Stimulated activated CD8-positive, alpha-beta memory T cell treated with anti-CD3 and anti-CD28 coated beads, Interleukin-7, amount 100 ng/mL, for 24 hours (primary cell): ENCODE data around the gene IL5RA.

Experiments used
- DNase-seq: peaks from one replicate; pipeline ENCODE4 v3.0.0-alpha.2; 2020; ENCODE audit warnings: low read depth

IL5RA gene

GRCh38 chr3:3107181-3107580 is 3.0 kb downstream of the IL5RA start:
- no peak for DNase-seq

GRCh38 chr3:3105815-3106214 is 4.4 kb downstream of the IL5RA start:
- DNase-seq: no peak

- DNase-seq: no peak
Measured at GRCh38 chr3:3105246-3105645, 4.9 kb downstream of the IL5RA start.

DNA sequence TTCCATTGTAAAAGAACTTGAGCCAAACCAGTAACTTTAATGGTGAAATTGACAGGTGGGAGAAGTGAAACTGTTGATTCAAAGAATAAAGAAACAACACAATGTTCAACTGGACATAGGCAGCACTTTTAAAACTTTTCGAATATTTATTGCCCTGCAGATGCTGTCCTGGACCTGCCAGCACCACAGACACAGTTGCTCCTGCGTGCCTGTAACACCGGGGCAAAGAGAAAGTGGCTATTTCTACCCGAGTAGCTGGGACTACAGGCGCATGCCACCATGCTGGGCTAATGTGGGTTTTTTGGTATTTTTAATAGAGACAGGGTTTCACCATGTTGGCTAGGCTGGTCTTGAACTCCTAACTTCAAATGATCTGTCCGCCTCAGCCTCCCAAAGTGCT is 7.4 kb downstream of the IL5RA start:
- no peak for DNase-seq

DNA sequence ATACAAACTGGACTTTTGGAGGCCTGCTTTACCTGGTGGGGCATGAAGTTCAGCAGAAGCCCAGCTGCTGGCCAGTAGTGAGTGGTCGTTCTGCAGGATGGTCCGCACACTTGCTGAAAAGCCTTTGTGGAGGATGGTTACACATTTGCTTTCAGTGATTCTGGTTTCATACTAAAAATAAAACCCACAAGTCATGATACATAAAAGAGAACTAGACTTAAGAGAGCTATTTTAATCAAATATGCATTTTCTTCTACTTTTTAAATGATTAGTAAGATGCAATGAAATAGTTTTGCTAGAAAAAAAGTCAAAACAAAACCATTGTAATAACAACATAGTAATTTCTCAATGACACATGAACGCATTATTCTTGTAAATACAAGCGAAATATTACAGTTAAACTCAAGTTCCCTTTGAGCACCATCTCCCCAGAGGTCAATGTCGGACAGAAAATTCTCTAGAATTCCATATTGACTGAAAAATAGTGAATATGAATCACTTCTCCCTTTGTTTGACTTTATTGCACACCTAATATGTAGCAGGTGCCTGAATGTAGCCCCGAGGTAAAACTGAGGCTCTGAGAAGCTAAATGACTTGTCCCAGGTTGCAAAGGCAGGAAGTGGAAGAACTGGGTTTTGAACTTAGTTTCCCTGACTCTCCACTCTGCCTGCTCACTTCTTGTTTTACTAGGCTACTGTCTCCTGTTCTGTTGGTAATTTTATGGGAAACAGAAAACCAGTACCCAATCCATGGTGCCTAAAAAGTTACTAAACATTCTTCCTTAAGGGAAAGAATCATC is 8.3 kb downstream of the IL5RA start:
- no peak for DNase-seq

GRCh38 chr3:3097958-3098357 is 12.2 kb downstream of the IL5RA start:
- no peak for DNase-seq

GRCh38 chr3:3089017-3089416 is 21.2 kb downstream of the IL5RA start:
- no peak for DNase-seq

- no peak for DNase-seq
Measured at GRCh38 chr3:3087716-3088465, 22.3 kb downstream of the IL5RA start.

DNA sequence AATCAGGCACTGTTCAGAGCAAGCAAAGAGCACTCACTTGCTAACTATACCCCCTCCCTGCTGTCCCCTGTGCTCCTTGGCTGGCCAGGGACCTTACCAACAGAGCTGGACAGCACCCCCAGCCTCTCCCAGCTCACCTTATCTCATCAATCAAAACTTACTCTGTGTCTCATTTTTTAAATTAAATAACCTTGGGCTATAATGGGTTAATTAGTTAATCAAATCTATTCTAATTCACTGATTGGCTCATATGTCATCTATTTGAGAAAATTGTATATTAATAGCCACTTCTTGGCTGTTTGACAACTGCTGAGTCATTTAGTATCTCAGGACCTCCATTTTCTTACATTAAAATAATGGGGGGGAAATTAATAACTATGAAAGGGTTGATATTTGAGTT is 22.9 kb downstream of the IL5RA start:
- DNase-seq: no peak

- DNase-seq: no peak
Measured at GRCh38 chr3:3086239-3086638, 23.9 kb downstream of the IL5RA start.

DNA sequence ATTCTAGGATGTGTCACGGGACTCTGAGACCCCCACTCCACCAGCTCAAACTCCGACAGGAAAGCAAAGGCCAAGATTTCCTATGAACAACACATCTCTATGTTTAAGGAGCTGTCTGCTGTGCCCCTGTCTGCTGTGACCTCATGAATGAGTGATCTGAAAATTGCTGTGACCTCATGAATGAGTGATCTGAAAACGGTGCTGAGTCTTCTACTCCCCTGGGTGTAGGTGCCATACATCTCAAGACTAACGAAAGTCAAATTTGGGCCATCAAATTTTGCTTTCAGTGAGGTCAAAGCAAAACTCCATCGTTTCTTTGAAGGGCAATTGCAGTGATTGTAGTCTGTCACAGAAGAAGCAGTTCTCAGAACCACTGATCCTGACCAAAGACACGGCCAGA is 24.4 kb downstream of the IL5RA start:
- no peak for DNase-seq

GRCh38 chr3:3084890-3085289 is 25.3 kb downstream of the IL5RA start:
- DNase-seq: no peak

GRCh38 chr3:3082234-3082924 is 27.8 kb downstream of the IL5RA start:
- no peak for DNase-seq

DNA sequence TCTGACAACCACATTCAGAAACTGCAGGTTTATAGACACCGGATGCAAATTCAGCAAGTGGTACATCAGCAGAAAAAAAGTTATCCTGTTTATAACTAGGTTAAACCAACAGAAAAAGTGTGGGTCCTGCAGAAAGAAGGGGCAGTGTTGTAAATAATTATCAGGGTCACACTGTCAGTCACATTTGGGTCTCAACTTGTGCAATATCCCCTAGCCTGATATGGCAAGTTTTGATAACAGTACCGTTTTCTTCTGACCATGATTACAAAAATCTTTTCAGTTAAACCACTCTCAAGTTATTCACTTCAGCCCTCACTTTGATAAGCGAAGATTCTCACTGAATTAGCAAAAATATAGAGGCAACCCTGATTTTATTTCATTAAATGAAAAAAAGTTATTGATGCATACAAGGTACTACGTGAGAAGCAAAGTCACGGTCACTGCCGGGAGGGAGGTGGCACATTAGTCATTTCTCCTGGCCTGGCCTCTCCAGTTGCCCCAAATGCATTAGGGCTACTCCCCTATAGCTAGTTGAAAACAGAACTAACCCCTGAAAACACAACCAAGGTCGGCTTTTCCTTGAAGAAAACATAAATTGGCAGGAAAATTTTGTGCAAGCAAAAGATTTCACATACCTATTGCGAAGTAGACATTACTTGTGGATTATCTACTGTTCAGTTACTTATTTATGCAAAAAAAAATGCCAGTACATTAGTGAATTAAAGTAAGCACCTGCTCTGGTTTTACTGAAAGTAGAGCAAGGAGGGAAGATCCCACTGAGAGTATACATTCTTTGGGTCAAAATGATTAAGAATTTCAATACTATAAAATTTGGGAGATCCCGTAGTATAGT is 28.6 kb downstream of the IL5RA start:
- no peak for DNase-seq

DNA sequence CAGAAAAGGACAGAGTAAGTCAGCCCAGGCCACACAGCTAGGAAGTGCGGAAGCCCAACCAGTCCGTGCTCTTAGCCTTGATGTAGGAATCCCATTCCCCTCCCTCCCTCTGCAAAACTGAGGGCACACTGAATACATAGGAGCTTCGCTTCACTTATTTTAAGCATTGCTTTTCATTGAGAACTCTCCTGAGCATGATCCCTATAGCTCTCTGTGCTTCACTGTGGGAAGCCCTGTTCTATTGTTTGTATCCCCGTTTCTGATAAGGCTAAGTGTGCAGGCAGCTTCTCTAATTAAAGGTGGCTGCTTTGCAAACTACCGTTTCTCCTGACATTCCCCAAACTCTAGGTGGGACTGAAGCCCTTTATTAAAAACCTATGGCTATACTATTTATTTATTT is 29.9 kb downstream of the IL5RA start:
- DNase-seq: no peak

DNA sequence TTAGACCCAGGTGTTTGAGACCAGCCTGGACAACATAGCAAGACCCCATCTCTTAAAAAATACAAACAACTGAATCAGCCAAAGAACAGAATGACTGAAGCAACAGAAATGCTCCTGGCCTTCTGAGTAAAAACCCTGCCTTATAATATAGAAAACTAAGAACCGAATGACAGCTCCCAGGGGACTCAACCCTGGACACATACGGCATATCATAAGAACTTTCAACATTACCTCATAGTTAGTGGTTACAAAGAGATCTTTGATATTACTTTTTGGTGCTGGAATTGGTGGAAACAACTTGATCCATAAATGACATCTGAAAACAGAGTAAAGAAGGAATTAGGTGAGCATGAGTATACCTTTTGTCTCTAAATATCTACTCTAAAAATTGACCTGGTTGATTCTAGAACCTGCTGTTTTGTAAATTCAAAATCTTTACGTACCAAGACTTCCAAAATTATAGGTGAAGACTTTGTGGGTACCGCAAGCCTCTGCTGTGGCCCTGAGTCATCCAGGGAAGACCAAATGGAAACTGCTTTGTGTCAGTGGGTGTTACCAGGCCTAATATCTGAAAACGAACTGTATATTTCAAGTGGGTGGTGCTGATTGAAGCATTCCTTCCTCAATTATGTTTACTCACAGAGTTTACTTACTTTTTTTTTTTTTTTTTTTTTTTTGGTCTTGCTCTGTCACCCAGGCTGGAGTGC is 35.5 kb downstream of the IL5RA start:
- no peak for DNase-seq

GRCh38 chr3:3071136-3071535 is 39.0 kb downstream of the IL5RA start:
- no peak for DNase-seq

GRCh38 chr3:3069723-3070122 is 40.5 kb downstream of the IL5RA start:
- DNase-seq: no peak

DNA sequence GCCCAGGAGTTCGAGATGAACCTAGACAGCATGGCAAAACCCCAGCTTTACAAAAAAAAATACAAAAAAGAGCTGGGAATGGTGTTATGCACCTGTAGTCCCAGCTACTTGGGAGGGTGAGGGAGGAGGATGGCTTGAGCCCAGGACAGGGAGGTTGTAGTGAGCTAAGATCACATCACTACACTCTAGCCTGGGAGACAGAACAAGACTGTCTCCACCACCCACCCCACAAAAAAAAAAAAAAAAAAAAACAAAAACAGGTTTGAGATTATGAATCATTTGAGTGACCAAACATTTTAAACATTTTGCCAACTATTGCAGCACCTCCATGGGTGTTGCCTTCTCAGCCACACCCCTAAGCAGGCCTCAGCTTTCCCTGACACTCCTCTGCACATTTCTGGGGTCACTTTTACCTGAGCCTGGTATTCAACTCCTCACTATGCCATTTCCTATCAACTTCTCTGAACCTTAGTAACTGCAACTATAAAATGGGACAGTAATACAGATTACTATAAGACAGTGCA is 41.8 kb downstream of the IL5RA start:
- no peak for DNase-seq

GRCh38 chr3:3066910-3067309 is 43.3 kb downstream of the IL5RA start:
- DNase-seq: no peak

- DNase-seq: no peak
Measured at GRCh38 chr3:3066378-3066777, 43.8 kb downstream of the IL5RA start.
